Stimulated activated CD4-positive, alpha-beta T cell treated with anti-CD3 and anti-CD28 coated beads, Interleukin-4, amount 100 ng/mL, for 48 hours (primary cell): ENCODE results near the gene RFLNA.
"Not testable (repeated sequence)": the region's sequence is repeated elsewhere in the genome, so short reads cannot be mapped to it uniquely, and the experiment has no call there.

Experiments
- DNase-seq, 2 donors: peaks; one replicate each; pipeline ENCODE4 v3.0.0-alpha.2; 2020; ENCODE audit warnings: low read depth in 2 of 2

Gene RFLNA

DNA sequence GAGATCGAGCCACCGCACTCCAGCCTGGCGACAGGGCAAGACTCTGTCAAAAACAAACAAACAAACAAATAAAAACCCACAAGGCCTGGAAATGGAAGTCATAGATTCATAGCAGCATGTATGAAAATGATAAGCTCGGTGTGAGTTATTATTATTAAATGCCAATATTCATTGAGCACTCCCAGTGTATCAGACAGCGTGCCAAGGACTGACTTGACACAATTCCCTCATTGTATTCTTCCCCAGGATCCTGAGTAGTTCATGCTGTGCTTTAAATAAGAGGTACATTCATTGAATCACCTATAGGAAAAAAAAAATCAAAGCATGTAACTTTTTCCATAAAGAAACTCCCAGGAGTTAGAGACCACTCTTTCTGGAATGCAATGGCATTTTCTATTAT, 12.6 kb upstream of the RFLNA start:
- DNase-seq: no peak

DNA sequence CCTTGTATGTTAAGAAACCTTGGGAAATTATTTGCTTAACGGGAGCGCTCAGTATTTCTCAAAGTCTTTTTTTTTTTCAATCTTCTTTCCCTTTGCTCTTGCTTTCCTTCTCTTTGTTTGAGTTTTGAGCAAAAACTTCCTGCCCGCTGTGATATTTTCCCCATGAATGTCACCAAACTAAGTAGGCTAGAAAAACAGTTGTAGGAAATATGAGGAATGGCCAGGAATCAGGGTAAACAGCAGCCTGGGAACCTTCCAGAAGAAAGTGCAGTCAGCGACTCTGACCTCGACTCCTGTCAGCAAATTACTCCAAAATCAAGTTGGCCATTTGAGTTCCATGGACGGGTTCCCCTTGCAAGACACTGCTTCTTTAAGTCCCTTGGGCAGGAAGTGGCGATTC, 11.6 kb upstream of the RFLNA start:
- DNase-seq: no peak

DNA sequence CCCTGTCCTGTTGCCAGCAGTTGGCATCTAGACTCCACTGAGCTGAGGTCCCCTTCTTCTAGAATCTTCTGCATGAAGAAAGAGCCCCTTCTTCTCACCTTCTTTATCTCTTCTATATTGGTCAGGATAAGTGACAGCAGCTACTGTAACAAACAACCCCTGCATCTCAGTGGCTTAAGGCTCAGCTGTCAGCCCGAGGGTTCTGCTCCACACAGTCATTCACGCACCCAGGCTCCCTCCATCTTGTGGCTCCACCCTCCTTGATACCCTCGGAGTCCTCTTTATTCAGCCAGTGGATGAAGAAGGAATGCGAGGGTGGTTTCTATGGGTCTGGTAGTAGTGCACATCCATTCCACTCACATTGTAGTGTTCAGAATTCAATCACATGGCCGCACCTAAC, 10.5 kb upstream of the RFLNA start:
- no peak for DNase-seq

DNA sequence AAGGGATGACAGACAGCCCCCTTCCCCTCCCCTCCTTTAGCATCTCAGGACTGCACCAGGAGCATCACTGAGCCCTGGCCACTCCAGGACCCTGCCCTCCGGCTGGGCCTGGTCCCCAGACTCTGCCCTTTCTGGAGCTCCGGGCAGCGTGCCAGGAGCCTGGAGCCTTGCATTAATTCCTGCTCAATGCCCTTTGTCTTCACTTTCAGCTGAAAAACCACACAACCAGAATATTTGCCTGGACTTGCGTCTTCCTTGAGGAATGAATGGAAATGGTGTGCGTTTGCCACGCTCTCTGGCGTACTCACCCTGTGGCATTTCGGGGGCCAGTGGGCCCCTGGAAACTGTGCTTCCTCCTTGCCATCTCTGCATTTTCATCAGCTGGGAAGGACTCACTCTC, 8.5 kb upstream of the RFLNA start:
- no peak for DNase-seq

DNA sequence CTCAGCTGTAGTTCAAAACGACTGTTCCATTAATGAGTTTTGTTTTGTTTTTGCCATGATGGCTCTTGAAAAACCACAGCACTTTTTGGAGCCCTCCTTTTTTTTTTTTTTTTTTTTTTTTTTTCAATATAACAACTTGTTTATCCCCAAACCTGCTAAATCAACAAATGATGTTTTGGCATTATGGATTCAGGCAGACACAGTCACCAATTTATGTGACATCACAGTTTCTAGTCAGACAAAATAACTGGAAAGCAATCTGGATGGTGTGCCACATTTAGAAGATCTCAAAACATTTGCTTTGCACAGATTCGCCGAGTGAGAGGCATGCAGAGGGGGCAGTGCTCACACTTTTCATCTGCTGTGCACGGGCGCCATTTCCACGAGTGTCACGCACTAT, 7.9 kb upstream of the RFLNA start:
- no peak for DNase-seq

DNA sequence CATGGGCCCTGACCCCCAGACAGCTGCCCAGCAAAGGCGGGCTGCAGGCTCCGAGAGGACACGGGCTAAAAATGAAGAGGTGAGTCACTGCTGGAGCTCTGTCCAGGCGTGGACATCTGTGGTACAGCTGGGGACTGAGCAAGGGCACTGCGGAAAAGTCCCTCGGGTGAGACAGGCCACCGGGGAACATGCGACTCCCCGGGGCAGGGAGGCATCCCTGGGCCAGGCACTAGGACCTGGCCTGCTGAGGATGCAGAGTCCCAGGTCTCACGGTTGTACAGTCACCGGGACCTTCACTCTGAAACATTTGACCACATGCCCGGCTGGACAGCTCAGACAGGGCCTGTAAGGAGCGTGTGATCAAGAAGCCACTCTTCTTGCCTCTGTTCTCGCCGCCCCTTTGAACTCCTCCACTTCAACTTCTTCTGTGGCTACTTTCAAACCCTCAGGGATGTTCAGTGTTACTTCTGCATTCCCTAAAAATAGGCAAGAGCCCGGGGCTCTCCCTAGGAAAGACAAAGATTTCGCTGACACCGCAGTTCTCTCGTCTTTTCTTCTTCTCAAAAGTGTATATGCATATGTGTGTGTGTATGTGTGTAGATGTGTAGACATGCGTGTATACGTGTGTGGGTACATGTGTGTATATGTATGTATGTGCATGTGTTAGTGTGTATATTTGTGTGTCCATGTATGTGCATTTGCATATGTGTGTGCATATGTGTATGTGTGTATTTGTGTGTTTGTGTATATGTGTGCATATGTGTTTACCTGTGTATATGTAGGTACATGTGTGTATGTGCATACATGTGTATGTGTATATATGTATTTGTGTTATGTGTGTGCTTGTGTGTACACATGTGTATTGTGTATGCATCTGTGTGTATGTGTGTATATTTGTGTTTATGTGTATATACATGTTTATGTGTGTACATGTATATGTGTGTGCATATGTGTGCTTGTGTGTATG, 5.0 kb upstream of the RFLNA start:
- no peak for DNase-seq

DNA sequence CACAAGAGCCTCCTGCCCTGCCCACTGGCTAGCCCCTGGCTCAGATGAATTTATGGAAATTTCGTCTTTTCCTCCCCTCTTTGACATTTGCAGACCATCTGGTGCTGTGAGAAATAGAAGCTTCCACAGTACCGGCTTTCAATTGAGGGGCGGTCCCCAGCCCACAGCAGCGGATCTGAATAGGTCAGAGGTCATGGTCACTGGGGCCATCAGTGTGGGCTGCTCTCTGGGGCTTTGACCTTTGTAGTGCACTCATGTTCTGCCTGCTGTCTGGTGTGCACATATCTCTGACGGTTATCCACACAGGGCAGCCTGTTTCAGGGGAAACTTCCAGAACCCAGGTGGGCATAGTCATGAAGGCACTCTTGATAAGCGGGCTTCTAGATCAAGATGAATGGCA, 2.5 kb upstream of the RFLNA start:
- DNase-seq: no peak

DNA sequence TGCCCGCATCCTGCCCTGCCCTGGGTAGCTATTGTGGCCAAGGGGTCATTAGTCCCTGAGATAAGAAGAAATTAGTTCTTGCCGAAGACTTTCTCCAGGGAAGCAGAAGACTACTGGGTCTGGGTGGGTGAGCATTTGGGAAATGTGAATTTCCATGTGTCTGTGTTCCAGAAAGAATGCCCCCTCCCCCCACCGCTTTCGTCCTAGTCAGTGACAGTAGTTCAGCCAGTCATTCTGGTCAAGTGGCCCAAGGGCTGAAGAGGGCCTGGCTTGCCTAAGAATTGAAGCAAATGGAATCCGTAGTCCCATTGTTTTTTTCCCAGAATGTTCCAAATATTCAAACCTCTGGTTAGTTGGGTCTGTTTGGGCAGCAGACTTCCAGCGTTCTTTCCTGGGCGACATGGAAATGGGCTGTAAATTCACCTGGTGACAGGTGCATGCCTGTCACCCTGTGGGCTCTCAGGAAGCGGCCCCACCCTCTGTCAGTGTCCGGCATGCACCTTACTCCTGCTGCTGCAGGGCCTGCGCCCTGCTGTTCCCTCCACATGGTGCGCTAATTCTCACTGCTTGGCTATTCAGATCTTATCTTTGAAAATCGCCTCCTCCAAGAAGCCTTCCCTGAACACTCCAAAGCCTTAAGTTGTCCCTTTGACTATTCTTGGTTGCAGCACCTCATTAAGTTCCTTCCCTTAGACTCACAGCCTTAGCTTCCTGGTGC, 1.4 kb upstream of the RFLNA start:
- no peak for DNase-seq

DNA sequence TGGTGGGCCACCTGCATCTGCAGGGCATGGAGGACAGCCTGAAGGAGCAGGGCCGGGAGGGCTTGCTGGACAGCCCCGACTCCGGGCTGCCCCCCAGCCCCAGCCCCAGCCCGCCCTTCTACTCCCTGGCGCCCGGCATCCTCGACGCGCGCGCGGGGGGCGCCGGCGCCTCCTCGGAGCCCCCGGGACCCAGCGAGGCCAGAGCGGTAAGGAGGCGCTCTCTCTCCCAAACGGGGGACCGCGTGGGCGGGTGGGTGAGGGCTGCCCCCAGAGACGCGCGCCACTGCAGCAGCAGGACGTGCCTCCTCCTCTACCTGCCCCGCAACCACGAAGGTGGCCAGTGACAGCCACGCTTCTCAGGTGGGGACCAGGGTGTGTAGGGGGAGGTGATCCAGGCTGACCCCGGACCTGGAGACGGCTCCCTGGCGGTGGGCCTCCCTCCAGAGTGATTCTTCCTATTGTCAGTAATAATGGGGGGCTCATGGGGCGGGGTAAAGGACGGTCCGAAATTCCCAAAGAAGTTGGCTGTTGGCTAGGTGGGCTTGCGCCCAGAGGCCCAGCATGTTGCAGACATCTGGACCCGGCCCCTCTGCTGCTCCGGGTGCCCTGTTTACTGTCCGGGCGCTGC, 652 bp downstream of the RFLNA start:
- DNase-seq: no peak

DNA sequence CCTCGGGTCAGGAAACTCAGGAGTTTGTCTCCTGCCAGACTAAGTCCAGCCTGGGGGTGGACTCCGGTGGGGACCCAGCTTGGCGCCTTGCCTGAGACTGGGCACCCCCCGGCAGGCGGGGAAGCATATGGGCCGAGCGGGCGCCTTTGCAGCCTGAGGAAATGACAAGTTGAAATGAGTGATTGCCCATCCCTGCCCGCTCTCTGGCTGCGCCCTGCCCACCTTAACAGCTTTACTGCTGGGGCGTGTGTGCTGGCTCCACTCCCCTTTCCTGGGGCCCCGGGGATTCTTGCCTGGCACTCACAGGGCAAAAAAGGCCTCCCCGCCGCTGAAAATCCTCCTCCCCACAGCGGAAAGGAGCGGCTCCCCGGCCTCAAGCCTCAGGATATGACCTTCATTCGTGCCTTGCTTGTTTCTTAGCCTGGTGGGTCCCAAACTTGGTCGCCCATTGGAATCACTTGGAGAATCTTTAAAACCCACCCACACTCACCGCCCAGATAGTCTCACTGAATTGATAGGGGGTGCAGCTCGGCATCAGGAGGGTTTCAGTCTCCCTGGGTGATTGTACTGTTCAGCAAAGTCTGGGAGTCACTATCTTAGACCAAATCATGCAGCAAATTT, 1.5 kb downstream of the RFLNA start:
- DNase-seq: no peak

DNA sequence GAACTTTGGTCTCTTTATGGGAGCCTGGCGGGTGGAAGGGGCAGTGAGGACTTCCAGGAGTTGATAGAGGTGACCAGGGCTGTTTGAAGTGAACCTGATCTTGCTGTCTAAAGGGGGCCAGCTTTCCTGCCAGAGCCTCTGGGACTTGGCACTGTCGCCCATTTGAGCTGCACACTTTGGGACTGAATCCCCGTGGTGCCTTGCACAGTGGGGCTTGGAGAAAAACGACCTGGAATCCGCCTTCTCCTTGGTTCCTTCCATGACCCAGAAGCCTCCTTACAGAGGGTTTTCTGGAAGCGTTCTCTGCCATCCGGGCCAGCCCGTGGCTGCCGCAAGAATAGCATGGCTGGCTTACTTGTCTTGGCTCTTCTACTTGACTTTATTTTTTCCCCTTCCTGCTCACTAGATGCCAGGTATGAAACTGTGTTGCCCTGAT, 2.0 kb downstream of the RFLNA start:
- no peak for DNase-seq

DNA sequence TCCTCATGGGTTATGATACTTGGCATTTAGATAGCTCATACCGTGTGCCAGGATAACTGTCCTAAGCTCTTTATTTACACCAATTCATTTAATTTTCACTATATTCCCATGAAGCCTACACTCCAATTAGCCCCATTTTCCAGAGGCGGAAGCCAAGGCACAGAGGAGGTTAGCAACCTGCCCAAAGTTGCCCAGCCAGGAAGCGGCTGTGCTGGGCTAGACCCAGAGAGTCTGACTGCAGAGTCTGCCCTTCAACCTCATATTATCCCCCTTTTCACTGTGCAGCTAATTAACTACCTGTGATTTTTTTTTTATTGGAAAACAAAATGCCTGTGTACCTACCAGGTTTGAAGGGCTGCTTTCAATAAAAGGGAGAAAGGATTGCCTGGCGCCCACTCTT, 2.5 kb downstream of the RFLNA start:
- no peak for DNase-seq

DNA sequence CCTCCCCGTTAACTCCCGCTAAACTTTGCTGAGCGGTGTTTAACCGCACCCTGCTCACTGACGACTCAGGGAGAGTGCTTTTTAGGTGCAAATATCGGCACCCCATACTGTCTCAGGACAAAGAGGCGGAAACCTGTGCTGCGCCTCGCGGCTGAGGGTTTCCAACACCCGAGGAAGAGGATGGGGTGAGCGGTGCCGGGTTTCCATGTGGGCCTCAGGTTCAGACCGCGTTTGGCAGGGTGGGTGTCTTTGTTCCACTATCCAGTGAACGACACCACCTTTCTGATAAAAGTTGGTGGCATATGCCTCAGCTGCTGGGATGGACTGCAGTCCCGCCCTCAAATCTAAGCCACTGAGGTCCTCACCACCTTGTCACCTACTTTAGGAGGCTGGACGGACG, 3.0 kb downstream of the RFLNA start:
- no peak for DNase-seq

DNA sequence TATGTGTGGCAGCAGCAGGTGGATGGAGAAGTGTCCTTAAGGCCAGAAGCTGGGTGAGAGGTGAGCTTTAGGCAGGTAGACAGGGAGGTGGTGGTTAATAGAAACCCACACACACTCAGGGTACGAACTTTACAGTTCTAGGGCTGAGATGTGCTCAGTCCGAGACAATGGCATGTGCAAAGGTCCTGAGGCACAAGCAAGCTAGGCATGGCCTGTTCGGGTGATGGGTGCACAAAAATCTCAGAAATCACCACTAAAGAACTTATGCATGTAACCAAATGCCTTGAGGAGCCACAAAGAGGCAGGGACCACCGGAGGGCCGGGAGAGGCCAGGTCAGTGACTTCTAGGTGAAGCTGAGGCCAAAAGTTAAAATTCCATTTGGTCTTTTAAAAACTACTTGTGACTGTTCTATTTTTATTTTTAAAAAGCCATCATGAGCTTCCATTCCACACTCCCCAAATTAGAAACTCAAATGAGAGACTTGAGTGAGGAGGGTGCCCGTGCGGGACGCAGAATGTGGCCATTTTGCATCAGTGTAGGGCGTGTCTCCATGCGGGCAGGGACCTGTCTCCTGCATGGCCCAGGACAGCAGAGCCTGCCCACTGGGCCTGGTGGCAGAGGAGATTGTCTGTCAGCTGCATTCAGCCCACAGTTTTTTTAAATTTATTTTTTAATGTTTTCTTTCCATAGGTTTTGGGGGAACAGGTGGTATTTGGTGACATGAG, 4.0 kb downstream of the RFLNA start:
- DNase-seq: no peak

DNA sequence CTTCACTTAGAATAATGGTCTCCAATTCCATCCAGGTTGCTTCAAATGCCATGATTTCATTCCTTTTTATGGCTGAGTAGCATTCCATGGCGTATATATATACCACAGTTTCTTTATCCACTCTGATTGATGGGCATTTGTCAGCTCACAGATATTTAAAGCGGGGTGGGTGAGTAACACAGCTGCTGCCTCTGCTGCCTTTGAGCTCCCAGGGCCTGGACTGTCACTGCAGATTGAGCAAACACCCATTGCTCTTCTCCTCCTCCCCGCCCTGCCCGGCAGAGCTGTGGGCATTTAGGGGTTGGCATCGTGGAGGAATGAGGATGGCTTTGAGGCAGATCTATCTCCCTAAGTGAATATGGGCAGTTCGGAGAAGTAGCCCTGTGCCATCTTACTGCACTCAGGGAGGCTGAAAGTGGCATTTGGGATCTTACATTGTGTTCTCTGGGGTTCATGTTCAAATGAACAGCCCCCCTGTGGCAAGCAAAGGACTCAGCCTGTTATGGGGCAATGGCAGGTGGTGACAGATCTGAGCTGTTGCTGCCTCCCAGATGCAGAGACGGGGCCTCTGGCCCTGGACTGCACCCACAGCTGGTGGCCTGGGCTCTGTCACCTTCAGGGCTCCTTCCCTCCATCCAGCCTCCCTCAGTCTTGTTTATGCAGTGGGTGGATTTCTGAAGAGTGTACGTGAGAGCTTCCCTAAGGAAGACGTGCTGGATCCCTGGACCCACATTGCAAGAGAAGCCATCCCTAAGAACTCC, 4.9 kb downstream of the RFLNA start:
- no peak for DNase-seq

DNA sequence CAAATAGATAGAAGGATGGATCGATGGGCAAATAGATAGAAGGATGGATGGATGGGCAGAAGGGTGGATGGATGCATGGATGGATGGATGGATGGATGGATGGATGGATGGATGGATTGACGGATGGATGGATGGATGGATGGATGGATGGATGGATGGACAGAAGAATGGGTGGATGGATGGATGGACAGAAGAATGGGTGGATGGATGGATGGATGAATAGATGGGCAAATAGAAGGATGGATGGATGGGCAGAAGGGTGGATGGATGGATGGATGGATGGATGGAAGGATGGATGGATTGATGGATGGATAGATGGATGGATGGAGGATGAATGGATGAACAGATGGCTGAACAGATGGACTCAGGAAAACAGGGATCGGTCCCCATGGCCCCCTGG, 5.8 kb downstream of the RFLNA start:
- DNase-seq: not testable (repeated sequence)

DNA sequence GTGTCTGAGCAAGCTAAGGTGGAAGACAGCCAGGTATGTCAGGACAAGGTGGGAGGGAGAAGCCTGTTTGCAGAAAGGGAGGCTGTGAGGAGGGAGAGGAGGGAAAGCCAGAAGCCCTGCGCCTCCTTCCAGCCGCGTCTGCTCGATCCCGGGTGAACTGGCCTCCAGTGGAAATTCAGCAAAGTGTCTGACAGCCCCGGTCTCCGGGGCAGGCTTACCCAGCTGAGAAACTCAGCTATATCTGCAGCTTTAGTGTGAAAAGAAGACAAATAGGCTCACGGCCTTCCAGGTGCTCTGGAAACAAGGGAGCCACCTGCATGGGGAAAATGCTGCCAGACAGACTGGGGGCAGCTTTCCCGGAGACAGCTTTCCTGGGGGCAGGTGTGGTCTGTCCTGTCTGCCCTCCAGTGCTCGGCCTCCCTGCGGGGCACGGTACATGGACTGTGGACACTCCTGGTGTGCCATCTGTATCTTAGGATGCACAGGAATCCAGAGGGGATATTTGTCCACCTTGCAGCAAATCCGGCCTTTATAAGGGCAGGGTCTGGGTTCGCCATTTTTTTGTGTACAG, 6.3 kb downstream of the RFLNA start:
- no peak for DNase-seq

DNA sequence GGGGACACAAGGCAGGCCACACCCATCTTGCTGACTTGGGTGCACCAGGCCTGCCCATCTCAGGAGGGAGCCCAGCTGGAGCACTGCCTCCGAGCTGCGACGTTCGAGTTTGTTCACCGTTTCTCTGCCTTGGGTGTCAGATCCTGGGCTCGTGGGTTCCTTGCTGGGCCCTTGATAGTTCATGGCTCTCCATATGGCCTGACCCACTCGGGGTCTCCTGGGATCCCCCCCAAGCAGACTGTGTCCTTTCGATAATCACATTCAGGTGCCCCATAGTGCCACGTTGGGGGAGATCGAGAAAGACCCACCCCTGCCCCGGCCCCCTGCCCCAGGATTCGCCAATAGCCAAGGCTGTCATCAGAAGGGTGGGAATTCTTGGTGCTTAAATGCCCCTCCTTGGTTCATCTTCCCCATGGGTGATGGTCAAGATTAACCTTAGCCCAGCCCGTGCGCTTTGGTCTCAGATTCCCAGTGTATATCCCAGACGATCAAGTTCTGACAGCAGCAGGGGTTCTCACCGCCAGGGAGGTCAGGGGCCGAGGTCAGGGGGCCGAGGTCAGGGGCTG, 7.4 kb downstream of the RFLNA start:
- no peak for DNase-seq

DNA sequence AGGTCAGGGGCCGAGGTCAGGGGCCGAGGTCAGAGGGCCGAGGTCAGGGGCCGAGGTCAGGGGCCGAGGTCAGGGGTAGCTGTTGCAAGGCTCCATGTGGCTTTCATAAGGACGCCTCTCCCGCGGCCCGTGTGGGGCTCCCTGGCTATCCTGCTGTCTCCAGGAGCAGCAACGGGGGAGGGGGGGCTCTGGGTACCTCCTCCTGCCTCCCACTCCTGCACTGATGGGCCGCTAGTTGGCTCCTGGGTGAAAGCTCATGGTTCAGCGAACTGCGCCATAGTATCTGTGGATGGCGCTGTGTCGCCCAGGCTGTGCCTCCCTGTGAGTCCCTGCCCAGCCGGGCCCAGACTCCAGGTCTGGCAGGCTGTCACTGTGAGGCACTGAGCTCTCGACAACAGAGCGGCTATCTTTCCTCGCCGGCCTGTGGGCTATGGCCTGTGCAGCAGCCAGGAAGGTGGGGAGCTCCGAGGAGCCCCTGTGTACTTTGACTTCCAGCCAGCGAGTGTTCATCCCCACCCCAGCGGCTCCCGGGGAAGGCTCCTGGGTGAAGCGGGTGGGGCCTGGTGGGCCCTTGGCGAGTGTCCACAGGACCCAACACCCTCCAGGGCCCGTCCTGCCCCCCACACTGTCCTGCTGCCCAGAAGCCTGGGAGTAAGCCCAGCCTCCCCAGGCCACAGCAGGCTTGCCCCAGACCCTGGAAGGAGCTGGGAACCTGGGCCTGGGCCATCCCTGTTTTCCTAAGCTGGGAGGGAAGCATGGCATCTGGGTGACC, 8.1 kb downstream of the RFLNA start:
- no peak for DNase-seq
